Gastrocnemius medialis (tissue), 4 donors: ENCODE measurements around the gene SAPCD1. TPM values are rescaled to one million over a fixed set of nuclear protein-coding genes. Genes with fewer than 3 reads are reported as not detected.
A peak's percentile ranks its signal among the peaks of the same experiment; 100 is the strongest.

Experiments used
- ATAC-seq, 2 donors: fragments of 150-250 bp; one replicate each; pipeline ENCODE4 v1.9.1; 2016
- DNase-seq, 2 donors: peaks; one replicate each; pipeline ENCODE4 v3.0.0-alpha.2; 2019
- H3K27ac ChIP-seq, 4 donors: fragments of 200-600 bp; sonication (generic); 1 replicate in 1 of 4; 2 replicates in 3 of 4; pipeline ENCODE4 v1.5.1; 2016 to 2018; ENCODE audit warnings: mild to moderate bottlenecking in 2 of 4, moderate library complexity in 1 of 4
- H3K27me3 ChIP-seq, 3 donors: fragments of 200-600 bp; sonication (generic) in 2 of 3; 1 replicate in 1 of 3; 2 replicates in 2 of 3; pipeline versions ENCODE4 v1.5.1 to v1.6.0; 2016 to 2019; ENCODE audit warnings: mild to moderate bottlenecking in 1 of 3, moderate library complexity in 1 of 3
- H3K36me3 ChIP-seq, 2 donors: fragments of 200-600 bp; sonication (generic) in 1 of 2; one replicate each; pipeline ENCODE4 v1.5.1; 2017 to 2018
- H3K4me1 ChIP-seq, 2 donors: fragments of 200-600 bp; sonication (generic) in 1 of 2; one replicate each; pipeline ENCODE4 v1.5.1; 2016 to 2017; ENCODE audit warnings: mild to moderate bottlenecking in 2 of 2
- H3K4me3 ChIP-seq, 4 donors: fragments of 200-600 bp; sonication (generic) in 3 of 4; 1 replicate in 1 of 4; 2 replicates in 3 of 4; pipeline ENCODE4 v1.5.1; 2016 to 2019; ENCODE audit warnings: mild to moderate bottlenecking in 2 of 4
- H3K9me3 ChIP-seq, 3 donors: fragments of 200-600 bp; sonication (generic) in 2 of 3; 1 replicate in 1 of 3; 2 replicates in 2 of 3; pipeline ENCODE4 v1.5.1; 2016 to 2019
- POLR2A ChIP-seq, 2 donors: fragments of 450-650 bp; IDR thresholded peaks; one replicate each; pipeline ENCODE4 v1.6.1; 2017; ENCODE audit warnings: antibody characterized with exemption in 2 of 2, mild to moderate bottlenecking in 2 of 2, moderate library complexity in 2 of 2
- in situ Hi-C, 4 donors: fragments of 200-750 bp; cut with MboI; loops; one replicate each; pipeline versions ENCODE4 v1.15.0 to v1.8.0; 2017; ENCODE audit warnings: low sequenced_read_pairs in 4 of 4
- intact Hi-C: fragments of 100-400 bp; cut with DNase I; formaldehyde crosslinking; loops from one replicate; pipeline ENCODE4 v1.15.1; 2023; ENCODE audit warnings: low total_unique reads
- total RNA-seq, 4 donors: library from RNA; depleted of rRNA; stranded (reverse); fragments of >200 nt; gene quantifications; one replicate each; pipeline versions ENCODE4 v1.1.0 to v1.2.3, GENCODE V29; 2016
- TF ChIP-seq, protein P1 (sequence below), 5 experiments: fragments of 450-650 bp in 3 of 5; fragments of 200-600 bp in 2 of 5; sonication (generic) in 2 of 5; IDR thresholded peaks in 4 of 5; conservative IDR thresholded peaks in 1 of 5; 1 replicate in 4 of 5; 2 replicates in 1 of 5; pipeline ENCODE4 v1.5.1; 2016 to 2019; ENCODE audit warnings: antibody characterized with exemption in 5 of 5, mild to moderate bottlenecking in 3 of 5, moderate library complexity in 3 of 5

SAPCD1 gene
- total RNA-seq, 4 donors from 2014 or later, result not detected

DNA sequence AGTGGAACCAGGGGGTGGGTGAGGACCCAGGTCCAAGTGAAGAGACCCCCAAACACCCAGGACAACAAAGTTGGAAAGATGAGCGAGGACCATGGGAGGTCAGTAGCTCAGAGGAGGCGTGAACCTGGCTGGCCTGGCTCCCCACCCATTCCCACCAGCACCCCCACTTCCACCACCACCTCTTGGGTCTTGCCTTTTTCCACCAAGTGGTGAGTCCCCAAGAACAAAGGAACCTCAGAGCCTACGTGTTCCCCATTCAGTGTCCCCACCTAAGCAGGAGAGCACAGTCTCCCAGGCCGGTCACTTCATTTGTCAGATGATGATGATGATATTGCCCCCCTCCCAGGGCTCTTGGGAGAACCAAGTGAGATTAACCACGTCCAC lies 15.2 kb downstream of the SAPCD1 start:
- ATAC-seq (no peak), DNase-seq (no peak)
- Histone ChIP-seq H3K36me3 (peaks cover 0 to 42% of the 10 kb centered on the region in 2 donors), H3K4me3 (no peak overlapping the region), H3K27ac (peak overlapping the region; percentile 83 to 88 (median 86)), H3K9me3 (no peaks in the 10 kb centered on the region), H3K4me1 (peaks cover 11 to 17% of the 10 kb centered on the region in 2 donors), H3K27me3 (no peaks in the 10 kb centered on the region)
- TF ChIP-seq, protein P1, sequence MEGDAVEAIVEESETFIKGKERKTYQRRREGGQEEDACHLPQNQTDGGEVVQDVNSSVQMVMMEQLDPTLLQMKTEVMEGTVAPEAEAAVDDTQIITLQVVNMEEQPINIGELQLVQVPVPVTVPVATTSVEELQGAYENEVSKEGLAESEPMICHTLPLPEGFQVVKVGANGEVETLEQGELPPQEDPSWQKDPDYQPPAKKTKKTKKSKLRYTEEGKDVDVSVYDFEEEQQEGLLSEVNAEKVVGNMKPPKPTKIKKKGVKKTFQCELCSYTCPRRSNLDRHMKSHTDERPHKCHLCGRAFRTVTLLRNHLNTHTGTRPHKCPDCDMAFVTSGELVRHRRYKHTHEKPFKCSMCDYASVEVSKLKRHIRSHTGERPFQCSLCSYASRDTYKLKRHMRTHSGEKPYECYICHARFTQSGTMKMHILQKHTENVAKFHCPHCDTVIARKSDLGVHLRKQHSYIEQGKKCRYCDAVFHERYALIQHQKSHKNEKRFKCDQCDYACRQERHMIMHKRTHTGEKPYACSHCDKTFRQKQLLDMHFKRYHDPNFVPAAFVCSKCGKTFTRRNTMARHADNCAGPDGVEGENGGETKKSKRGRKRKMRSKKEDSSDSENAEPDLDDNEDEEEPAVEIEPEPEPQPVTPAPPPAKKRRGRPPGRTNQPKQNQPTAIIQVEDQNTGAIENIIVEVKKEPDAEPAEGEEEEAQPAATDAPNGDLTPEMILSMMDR (IDR thresholded peaks at IDR 0.05 in 4 of 5, conservative IDR thresholded peaks at IDR 0.05 in 1 of 5), result no peak
- TF ChIP-seq POLR2A (IDR thresholded peaks at IDR 0.05), result no peak
- intact Hi-C loops, result loop anchor here (10.0 kb wide), 1 partner anchor 87 kb away; the partner anchor contains the start of gene NEU1
- in situ Hi-C loops, result loop anchor here in 2 of 4 donors (10.0 kb wide), 1 partner anchor 57 kb away; no protein-coding TSS in a partner anchor

DNA sequence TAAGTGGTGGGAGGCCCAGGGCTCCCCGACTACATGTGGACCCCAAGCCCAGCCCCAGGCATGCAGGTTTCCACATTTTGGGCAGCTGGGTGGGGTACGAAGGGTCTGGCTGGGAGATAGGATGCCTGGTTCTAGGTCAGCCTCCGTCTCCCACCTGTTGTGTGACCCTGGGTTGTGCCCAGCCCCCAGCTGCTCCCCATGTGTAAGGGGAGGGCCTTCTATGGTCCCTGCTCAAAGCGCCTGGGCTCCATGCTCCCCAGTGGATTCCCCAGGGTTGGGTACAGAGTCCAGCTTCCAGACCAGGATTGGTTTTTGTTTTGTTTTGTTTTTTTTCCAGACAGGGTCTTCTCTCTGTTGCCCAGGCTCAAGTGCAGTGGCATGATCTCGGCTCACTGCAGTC lies 15.7 kb downstream of the SAPCD1 start:
- intact Hi-C loops (loop anchor here (10.0 kb wide), 1 partner anchor 87 kb away; the partner anchor contains the start of gene NEU1), in situ Hi-C loops (loop anchor here in 2 of 4 donors (10.0 kb wide), 1 partner anchor 57 kb away; no protein-coding TSS in a partner anchor)
- ATAC-seq (no peak), DNase-seq (no peak)
- no peaks in the 10 kb centered on the region for H3K9me3 ChIP-seq
- H3K27me3 ChIP-seq, result no peaks in the 10 kb centered on the region
- no peak overlapping the region for H3K4me3 ChIP-seq
- peak overlapping the region; percentile 83 to 88 (median 86) for H3K27ac ChIP-seq
- H3K36me3 ChIP-seq, result peaks cover 0 to 47% of the 10 kb centered on the region in 2 donors
- peaks cover 11 to 17% of the 10 kb centered on the region in 2 donors for H3K4me1 ChIP-seq
- TF ChIP-seq, protein P1 (IDR thresholded peaks at IDR 0.05 in 4 of 5, conservative IDR thresholded peaks at IDR 0.05 in 1 of 5), result no peak
- TF ChIP-seq POLR2A (IDR thresholded peaks at IDR 0.05), result no peak

GRCh38 chr6:31778999-31779885 lies 16.8 kb downstream of the SAPCD1 start:
- no peak overlapping the region for H3K4me3 ChIP-seq
- H3K27ac ChIP-seq, result peak overlapping the region in 1 of 4 donors; percentile 88
- H3K9me3 ChIP-seq, result no peaks in the 10 kb centered on the region
- intact Hi-C loops (loop anchor here (10.0 kb wide), 1 partner anchor 86 kb away; the partner anchor contains the start of gene NEU1), in situ Hi-C loops (loop anchor here in 2 of 4 donors (10.0 kb wide), 1 partner anchor 56 kb away; no protein-coding TSS in a partner anchor)
- DNase-seq (no peak), ATAC-seq (no peak)
- no peaks in the 10 kb centered on the region for H3K27me3 ChIP-seq
- TF ChIP-seq POLR2A (IDR thresholded peaks at IDR 0.05), result no peak
- TF ChIP-seq, protein P1 (IDR thresholded peaks at IDR 0.05 in 4 of 5, conservative IDR thresholded peaks at IDR 0.05 in 1 of 5), result no peak
- H3K4me1 ChIP-seq, result peaks cover 11 to 17% of the 10 kb centered on the region in 2 donors
- peaks cover 0 to 57% of the 10 kb centered on the region in 2 donors for H3K36me3 ChIP-seq

GRCh38 chr6:31779908-31780307 lies 17.5 kb downstream of the SAPCD1 start:
- H3K27me3 ChIP-seq, result no peaks in the 10 kb centered on the region
- DNase-seq, result no peak
- intact Hi-C loops (loop anchor here (10.0 kb wide), 1 partner anchor 85 kb away; the partner anchor contains the start of gene NEU1), in situ Hi-C loops (loop anchor here in 2 of 4 donors (10.0 kb wide), 1 partner anchor 55 kb away; no protein-coding TSS in a partner anchor)
- H3K9me3 ChIP-seq, result no peaks in the 10 kb centered on the region
- peaks cover 11 to 17% of the 10 kb centered on the region in 2 donors for H3K4me1 ChIP-seq
- H3K4me3 ChIP-seq, result no peak overlapping the region
- no peak overlapping the region for H3K27ac ChIP-seq
- TF ChIP-seq POLR2A (IDR thresholded peaks at IDR 0.05), result no peak
- TF ChIP-seq, protein P1 (IDR thresholded peaks at IDR 0.05 in 4 of 5, conservative IDR thresholded peaks at IDR 0.05 in 1 of 5), result no peak
- peaks cover 0 to 64% of the 10 kb centered on the region in 2 donors for H3K36me3 ChIP-seq
- no peak for ATAC-seq
